ENCODE data around the gene THSD8.

GRCh38 chr19:12777217-12778016, 24.5 kb upstream of the THSD8 start:
- TF ChIP-seq ZNF274 (IDR thresholded peaks at IDR 0.05; ENCODE audit: low read depth, low read length) (no peak), SUZ12 (IDR thresholded peaks at IDR 0.05; ENCODE audit: extremely low read depth, insufficient read depth, insufficient read length) (no peak), YY1 (IDR thresholded peaks at IDR 0.05; ENCODE audit: insufficient read depth, insufficient read length) (no peak)
